Measurements from ENCODE around the gene TMEM59L. TPM values are rescaled to one million over a fixed set of nuclear protein-coding genes. Genes with fewer than 3 reads are reported as not detected.
A peak's percentile ranks its signal among the peaks of the same experiment; 100 is the strongest.

Gene TMEM59L
- polyA plus RNA-seq, 1 of the 3 experiments (the other 2 are of a cell fraction), result 9.6 TPM

DNA sequence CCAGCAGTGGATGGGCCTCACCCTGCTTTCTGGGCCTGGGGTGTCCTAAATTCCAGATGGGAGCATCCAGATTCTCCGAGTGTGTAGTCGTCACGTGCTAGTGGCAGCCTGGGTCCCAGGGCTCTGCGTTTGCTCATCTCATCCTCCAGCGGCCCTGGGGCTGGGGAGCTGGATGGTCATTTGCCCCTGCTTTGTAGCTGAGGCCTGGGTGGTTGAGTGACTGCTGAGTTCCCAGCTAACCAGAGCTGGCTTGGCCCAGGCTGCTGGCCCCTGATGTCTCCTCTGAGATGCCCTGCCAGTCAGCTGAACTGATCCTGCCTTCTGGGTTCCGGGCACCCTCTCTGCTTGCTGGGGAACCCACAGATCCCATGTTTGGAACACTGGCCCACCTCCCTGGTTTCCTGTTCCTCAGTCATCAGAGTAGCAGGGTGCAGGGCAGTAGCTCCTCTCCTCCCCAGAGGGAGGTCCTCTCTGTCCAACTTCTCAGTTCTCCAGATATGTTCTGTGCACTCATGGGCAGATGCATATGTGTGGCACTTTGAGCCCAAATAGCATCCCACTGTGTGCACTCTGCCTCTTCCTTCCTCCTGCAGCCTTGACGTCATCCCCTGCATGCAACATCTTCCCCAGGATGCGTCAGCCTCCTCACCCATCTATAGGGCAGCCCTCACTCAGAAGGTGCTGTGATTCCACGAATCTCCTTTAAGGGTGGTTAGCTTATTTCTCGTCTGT is 48.4 kb downstream of the TMEM59L start:
- Histone ChIP-seq H3K9me2 (no peaks in the 10 kb centered on the region), H4K20me1 (ENCODE audit: insufficient read depth) (no peaks in the 10 kb centered on the region), H3F3A (replicated peaks; ENCODE audit: insufficient read depth) (peaks cover 30% of the 10 kb centered on the region), H3K4me3 (ENCODE audit: low read depth in 2 of 2, low read length in 1 of 2) (no peak overlapping the region), H3K27ac (ENCODE audit: low read depth in 2 of 2, low read length in 1 of 2) (peak overlapping the region in 1 of 2 experiments; percentile 64; a peak in 2 of 4 replicates), H3K4me1 (ENCODE audit: control insufficient read depth in 1 of 2, insufficient read depth in 2 of 2, low read depth in 1 of 2, low read length in 1 of 2) (peaks cover 13 to 32% of the 10 kb centered on the region in 2 experiments; a peak in 3 of 4 replicates), H3K79me2 (ENCODE audit: insufficient read depth) (0 out of 2 replicates have a peak, but pooled peaks cover 3% of the 10 kb centered on the region), H3K27me3 (ENCODE audit: insufficient read depth) (no peaks in the 10 kb centered on the region), H3K9me3 (no peaks in the 10 kb centered on the region), H3K4me2 (peak overlapping the region; percentile 45), H3K9ac (peak overlapping the region; percentile 28; the same call in 1 of the 2 replicates), H2AFZ (ENCODE audit: low read depth) (no peak overlapping the region; the same call in 1 of the 2 replicates), H3K36me3 (replicated peaks in 1 of 2; ENCODE audit: control insufficient read depth in 1 of 2, insufficient read depth in 2 of 2, low read length in 1 of 2) (peaks cover 0 to 2% of the 10 kb centered on the region in 2 experiments)
- 100% methylated on average over 4 of the region's 10 CpGs for WGBS (ENCODE audit: low lambda C conversion rate)
- POLR2A ChIA-PET, result no interaction called here
- TF ChIP-seq TEAD4 (IDR thresholded peaks at IDR 0.05; ENCODE audit: borderline replicate concordance, insufficient read depth) (no peak), TAF1 (IDR thresholded peaks at IDR 0.05; ENCODE audit: borderline replicate concordance, low read depth, low read length) (no peak), ELF1 (IDR thresholded peaks at IDR 0.05) (no peak), PBX3 (IDR thresholded peaks at IDR 0.05) (no peak), GABPA (IDR thresholded peaks at IDR 0.05; ENCODE audit: low read depth) (no peak), USF2 (IDR thresholded peaks at IDR 0.05; ENCODE audit: borderline replicate concordance, low read depth, low read length) (no peak), POLR2AphosphoS5 (IDR thresholded peaks at IDR 0.05; ENCODE audit: low read depth, low read length) (no peak), SIN3A (IDR thresholded peaks at IDR 0.05; ENCODE audit: borderline replicate concordance, low read depth, low read length) (no peak), EZH2phosphoT487 (IDR thresholded peaks at IDR 0.05; ENCODE audit: borderline replicate concordance, low read depth) (no peak), FOXJ3 (CRISPR knock-in tag; IDR thresholded peaks at IDR 0.05) (no peak), TCF12 (IDR thresholded peaks at IDR 0.05) (no peak)
- TF ChIP-seq, protein P1, sequence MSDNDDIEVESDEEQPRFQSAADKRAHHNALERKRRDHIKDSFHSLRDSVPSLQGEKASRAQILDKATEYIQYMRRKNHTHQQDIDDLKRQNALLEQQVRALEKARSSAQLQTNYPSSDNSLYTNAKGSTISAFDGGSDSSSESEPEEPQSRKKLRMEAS (IDR thresholded peaks at IDR 0.05; ENCODE audit: low read depth), result no peak
- TF ChIP-seq, protein P2, sequence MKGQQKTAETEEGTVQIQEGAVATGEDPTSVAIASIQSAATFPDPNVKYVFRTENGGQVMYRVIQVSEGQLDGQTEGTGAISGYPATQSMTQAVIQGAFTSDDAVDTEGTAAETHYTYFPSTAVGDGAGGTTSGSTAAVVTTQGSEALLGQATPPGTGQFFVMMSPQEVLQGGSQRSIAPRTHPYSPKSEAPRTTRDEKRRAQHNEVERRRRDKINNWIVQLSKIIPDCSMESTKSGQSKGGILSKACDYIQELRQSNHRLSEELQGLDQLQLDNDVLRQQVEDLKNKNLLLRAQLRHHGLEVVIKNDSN (IDR thresholded peaks at IDR 0.05; ENCODE audit: borderline replicate concordance, low read depth), result no peak
- DNase-seq, result no peak
- CTCF ChIA-PET, result interaction anchor here (1.7 kb wide), 1 partner anchor 11 kb away, joined by 6 read pairs; no protein-coding TSS in a partner anchor

All from SK-N-SH (cell line).